ENCODE results near the gene NOS1AP.

GRCh38 chr1:162365284-162366020 is 296.0 kb downstream of the NOS1AP start:
- no peak for TF ChIP-seq EP300 (IDR thresholded peaks at IDR 0.05)
- TF ChIP-seq CTCF (IDR thresholded peaks at IDR 0.05), result no peak
- no peak for TF ChIP-seq POLR2A (IDR thresholded peaks at IDR 0.05; ENCODE audit: low read depth)

All from esophagus muscularis mucosa (tissue), 4 donors.